ENCODE measurements around the gene LAMA2. TPM values are rescaled to one million over a fixed set of nuclear protein-coding genes. Genes with fewer than 3 reads are reported as not detected.

Gene LAMA2
- total RNA-seq, 4 donors from 2014 or later = 61.5 to 154 (median 103) TPM

DNA sequence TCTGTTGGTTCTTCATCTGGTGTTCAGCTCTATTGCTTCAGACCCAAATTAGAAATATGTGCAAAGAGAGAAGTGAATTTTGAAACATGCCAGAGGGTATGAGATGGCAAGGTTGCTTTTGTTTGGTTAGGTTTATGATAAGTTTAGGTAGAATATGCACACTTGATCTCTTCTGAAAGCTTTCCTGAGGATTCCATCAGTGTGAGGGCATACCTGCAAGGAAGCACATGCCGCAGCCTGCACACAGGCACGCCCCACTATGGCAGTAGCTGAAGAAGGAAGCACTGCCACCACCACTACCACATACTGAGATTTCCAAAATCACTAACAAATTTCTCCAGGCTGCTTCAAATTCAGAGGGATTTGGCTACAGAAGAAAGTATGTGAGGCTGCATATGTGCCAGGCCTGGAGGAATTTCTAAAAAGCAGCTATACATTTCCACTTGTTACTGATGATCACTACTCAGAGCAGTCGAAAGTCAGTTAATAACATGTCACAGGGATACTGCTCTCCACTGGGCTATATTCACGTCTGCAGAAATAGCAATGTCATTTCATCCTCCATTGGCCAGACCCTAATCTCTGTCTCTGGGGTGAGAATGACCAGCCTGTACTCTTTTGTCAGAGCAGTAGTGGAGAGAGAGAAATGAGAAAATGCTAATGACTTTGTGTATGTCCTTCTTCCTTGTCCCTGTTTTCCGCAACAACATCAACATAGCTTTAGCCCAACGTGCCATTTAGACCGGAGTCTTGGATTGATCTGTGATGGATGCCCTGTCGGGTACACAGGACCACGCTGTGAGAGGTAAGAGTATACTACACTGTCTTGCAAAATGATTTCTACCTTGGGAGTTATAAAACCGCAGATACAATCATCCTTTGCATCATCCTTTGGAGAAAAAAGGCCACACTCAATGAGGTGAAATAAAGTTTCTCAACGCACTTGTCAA, 396.7 kb downstream of the LAMA2 start:
- H3K27me3 ChIP-seq = no peaks in the 10 kb centered on the region
- no peak overlapping the region for H3K27ac ChIP-seq
- no peaks in the 10 kb centered on the region for H3K36me3 ChIP-seq
- no peak for DNase-seq
- no peak overlapping the region for H3K4me3 ChIP-seq
- intact Hi-C loops (cut with DNase I; ENCODE audit: low total_unique reads) = no loop called here
- no peak for TF ChIP-seq POLR2A (IDR thresholded peaks at IDR 0.05)
- TF ChIP-seq, protein P1, sequence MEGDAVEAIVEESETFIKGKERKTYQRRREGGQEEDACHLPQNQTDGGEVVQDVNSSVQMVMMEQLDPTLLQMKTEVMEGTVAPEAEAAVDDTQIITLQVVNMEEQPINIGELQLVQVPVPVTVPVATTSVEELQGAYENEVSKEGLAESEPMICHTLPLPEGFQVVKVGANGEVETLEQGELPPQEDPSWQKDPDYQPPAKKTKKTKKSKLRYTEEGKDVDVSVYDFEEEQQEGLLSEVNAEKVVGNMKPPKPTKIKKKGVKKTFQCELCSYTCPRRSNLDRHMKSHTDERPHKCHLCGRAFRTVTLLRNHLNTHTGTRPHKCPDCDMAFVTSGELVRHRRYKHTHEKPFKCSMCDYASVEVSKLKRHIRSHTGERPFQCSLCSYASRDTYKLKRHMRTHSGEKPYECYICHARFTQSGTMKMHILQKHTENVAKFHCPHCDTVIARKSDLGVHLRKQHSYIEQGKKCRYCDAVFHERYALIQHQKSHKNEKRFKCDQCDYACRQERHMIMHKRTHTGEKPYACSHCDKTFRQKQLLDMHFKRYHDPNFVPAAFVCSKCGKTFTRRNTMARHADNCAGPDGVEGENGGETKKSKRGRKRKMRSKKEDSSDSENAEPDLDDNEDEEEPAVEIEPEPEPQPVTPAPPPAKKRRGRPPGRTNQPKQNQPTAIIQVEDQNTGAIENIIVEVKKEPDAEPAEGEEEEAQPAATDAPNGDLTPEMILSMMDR (IDR thresholded peaks at IDR 0.05) = no peak
- H3K4me1 ChIP-seq = no peaks in the 10 kb centered on the region
- no peaks in the 10 kb centered on the region for H3K9me3 ChIP-seq

DNA sequence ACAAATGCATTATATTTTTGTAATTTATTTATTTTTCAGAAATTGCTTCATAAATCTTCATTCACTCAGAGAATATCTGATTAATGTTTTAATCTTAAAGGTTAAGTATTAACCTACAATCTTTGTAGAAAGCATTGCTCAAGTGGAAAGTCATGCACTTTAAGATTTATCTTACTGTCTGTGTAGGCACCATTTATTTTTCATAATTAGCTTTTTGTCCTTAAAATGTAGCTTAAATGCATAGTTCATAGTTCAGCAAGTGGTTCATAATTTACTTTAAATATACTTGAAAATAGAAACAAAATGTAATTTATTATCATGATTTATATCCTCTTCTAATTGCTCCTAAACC, 397.3 kb downstream of the LAMA2 start:
- Histone ChIP-seq H3K4me3 (no peak overlapping the region), H3K4me1 (no peaks in the 10 kb centered on the region), H3K36me3 (no peaks in the 10 kb centered on the region), H3K9me3 (no peaks in the 10 kb centered on the region), H3K27ac (no peak overlapping the region), H3K27me3 (no peaks in the 10 kb centered on the region)
- DNase-seq = no peak
- TF ChIP-seq POLR2A (IDR thresholded peaks at IDR 0.05) = no peak
- TF ChIP-seq, protein P1 (IDR thresholded peaks at IDR 0.05) = no peak
- intact Hi-C loops (cut with DNase I; ENCODE audit: low total_unique reads) = no loop called here

DNA sequence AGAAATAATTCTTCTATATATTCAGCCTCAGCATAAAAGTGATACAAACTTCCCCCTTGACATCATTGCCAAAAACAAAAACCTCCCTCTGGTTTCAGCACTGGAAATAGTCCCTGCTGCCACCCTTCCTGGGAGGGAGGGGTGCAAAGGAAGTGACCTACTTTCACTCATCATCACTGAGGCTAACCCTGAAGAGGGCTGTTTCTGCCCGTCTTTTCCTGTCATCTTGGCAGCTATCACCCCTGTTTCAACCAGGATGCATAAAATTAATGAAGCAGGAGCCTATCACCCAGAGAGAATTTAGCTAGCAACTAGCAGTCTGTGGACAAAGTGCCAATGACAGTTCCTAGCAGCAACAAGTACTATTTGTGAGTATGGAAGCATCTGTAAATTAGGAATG, 397.8 kb downstream of the LAMA2 start:
- no peaks in the 10 kb centered on the region for H3K4me1 ChIP-seq
- no peak overlapping the region for H3K4me3 ChIP-seq
- no peak for DNase-seq
- H3K36me3 ChIP-seq = no peaks in the 10 kb centered on the region
- no peaks in the 10 kb centered on the region for H3K9me3 ChIP-seq
- no peak for TF ChIP-seq POLR2A (IDR thresholded peaks at IDR 0.05)
- H3K27me3 ChIP-seq = no peaks in the 10 kb centered on the region
- H3K27ac ChIP-seq = no peak overlapping the region
- intact Hi-C loops (cut with DNase I; ENCODE audit: low total_unique reads) = no loop called here

DNA sequence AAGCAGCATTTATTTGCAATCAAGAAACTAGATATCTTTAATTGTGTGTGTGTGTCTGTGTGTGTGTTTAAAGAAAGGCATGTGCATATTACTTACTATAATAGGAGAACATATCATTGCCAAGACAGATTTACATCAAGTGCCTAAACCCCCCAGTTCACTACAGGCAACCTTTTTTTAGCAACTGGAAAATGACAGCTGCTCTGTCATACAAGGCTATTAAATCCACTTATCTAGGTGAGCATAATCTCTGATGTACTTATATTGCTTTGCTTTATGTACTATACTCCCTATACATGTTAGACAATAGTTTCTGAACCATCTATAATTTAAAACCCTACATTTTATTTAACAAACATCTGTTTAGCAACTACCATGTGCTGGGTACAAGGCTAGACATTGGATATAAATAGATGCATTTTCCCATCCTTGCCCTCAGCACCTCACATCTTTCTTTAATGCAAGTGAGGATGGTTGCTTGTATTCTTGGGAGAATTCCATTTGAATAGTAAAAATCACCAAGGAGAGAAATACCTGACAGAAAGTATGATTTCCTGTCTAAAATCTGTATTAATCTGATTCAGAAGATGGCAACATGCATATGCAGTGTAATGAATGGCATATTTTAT, 398.3 kb downstream of the LAMA2 start:
- TF ChIP-seq, protein P1 (IDR thresholded peaks at IDR 0.05) = no peak
- no peak for TF ChIP-seq POLR2A (IDR thresholded peaks at IDR 0.05)
- Histone ChIP-seq H3K4me3 (no peak overlapping the region), H3K4me1 (no peaks in the 10 kb centered on the region), H3K27me3 (no peaks in the 10 kb centered on the region), H3K9me3 (no peaks in the 10 kb centered on the region), H3K36me3 (no peaks in the 10 kb centered on the region), H3K27ac (no peak overlapping the region)
- DNase-seq = no peak
- intact Hi-C loops (cut with DNase I; ENCODE audit: low total_unique reads) = no loop called here

DNA sequence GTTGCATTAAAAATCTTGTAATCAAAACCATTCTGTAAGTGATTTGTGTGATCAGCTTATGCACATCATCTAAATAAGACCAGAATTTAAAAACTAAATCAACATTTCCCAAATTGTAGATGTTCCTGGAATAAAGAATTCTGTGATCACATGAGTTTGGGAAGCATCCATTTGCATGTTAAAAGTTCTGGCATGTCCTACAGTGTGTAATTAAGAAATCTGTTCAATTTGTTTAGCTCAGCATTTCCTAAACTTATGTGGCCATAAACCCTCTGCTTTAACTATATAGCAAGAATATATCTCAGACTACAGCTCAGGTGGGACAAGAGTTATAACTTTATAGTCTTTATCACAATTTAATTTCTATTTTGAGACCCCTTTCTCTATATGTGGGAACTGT, 399.1 kb downstream of the LAMA2 start:
- Histone ChIP-seq H3K4me1 (no peaks in the 10 kb centered on the region), H3K36me3 (no peaks in the 10 kb centered on the region), H3K27me3 (no peaks in the 10 kb centered on the region), H3K9me3 (no peaks in the 10 kb centered on the region), H3K27ac (no peak overlapping the region), H3K4me3 (no peak overlapping the region)
- TF ChIP-seq, protein P1 (IDR thresholded peaks at IDR 0.05) = no peak
- TF ChIP-seq POLR2A (IDR thresholded peaks at IDR 0.05) = no peak
- no peak for DNase-seq
- intact Hi-C loops (cut with DNase I; ENCODE audit: low total_unique reads) = no loop called here

All from uterus (tissue), 4 donors.